ENCODE results near the gene HES5. TPM values are rescaled to one million over a fixed set of nuclear protein-coding genes. Genes with fewer than 3 reads are reported as not detected.

HES5 gene
- polyA plus RNA-seq, 2 of the 4 experiments (the other 2 are of a cell fraction): not detected

DNA sequence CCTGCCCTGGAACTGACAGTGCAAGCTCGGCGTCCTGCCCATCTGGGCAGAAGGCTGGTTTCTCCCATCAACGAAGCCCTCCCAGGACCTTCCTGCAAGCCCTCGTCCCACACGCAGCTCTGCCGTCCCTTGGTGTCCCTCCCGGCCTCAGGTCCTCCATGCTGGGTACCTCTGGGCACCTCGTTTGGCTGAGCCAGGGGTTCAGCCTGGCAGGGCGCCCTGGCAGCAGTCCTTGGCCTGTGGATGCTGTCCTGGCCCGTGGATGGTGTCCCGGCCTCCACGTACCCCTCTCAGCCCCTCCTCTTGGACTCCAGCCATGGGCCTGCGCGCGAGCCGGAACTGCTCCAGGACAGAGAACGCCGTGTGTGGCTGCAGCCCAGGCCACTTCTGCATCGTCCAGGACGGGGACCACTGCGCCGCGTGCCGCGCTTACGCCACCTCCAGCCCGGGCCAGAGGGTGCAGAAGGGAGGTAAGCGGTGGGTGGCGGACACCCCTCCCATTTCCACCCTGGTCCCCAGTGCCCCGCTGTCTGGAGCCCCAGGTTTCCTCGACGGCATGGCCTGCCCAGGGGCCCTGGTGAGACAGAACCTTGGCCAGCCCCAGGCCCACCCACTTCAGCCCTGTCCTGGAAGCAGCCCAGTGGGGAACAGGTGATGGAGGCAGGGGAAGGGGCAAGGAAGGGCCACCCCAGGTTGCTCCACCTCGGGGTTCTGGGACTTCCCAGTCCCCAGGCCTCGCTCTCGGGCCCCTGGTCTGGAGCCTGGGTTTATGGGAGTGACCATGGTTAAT is 29.6 kb upstream of the HES5 start (continued):
- TF ChIP-seq FOSB (CRISPR knock-in tag; IDR thresholded peaks at IDR 0.05) (no peak), ZNF302 (CRISPR knock-in tag; IDR thresholded peaks at IDR 0.05) (no peak), MYC (IDR thresholded peaks at IDR 0.05; ENCODE audit: borderline replicate concordance, low read length) (no peak), ZFP36 (IDR thresholded peaks at IDR 0.05; ENCODE audit: borderline replicate concordance, partially characterized antibody) (no peak), HDAC2 (IDR thresholded peaks at IDR 0.05) (no peak), CHD4 (IDR thresholded peaks at IDR 0.05; ENCODE audit: borderline replicate concordance) (no peak)
- TF ChIP-seq, protein P1, sequence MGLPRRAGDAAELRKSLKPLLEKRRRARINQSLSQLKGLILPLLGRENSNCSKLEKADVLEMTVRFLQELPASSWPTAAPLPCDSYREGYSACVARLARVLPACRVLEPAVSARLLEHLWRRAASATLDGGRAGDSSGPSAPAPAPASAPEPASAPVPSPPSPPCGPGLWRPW (IDR thresholded peaks at IDR 0.05): no peak

DNA sequence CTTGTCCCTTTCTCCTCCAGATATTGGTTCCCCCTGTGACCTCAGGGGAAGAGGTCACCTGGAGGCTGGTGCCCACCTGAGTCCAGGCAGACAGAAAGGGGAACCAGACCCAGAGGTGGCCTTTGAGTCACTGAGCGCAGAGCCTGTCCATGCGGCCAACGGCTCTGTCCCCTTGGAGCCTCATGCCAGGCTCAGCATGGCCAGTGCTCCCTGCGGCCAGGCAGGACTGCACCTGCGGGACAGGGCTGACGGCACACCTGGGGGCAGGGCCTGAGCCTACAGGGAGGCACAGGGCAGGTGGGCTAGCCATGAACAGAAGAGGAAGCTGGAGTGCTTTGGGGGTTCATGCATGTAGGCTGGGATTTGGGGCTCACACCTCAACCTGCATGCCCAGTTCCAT is 28.8 kb upstream of the HES5 start:
- POLR2A ChIA-PET: no interaction called here
- whole genome bisulfite sequencing (ENCODE audit: missing lambda C conversion rate): 76% methylated on average over 3 of the region's 6 CpGs
- Histone ChIP-seq H3K4me1 (peaks cover 6% of the 10 kb centered on the region; the same call in 1 of the 3 replicates), H3K9me3 (no peaks in the 10 kb centered on the region), H3K4me2 (no peak overlapping the region), H3K4me3 (no peak overlapping the region), H3K27ac (no peak overlapping the region)
- CTCF ChIA-PET: interaction anchor here (1.1 to 2.6 kb wide), 2 partner anchors 11 to 25 kb away, joined by 3 to 10 read pairs; no protein-coding TSS in a partner anchor
- DNase-seq (ENCODE audit: low read depth in 1 of 2, low spot score in 1 of 2): no peak
- no peak for FAIRE-seq
- no peak for ATAC-seq
- no peak for TF ChIP-seq RAD21 (conservative IDR thresholded peaks at IDR 0.05 in 1 of 2, IDR thresholded peaks at IDR 0.05 in 1 of 2)
- TF ChIP-seq RCOR1 (IDR thresholded peaks at IDR 0.05; ENCODE audit: low read depth, low read length): no peak

DNA sequence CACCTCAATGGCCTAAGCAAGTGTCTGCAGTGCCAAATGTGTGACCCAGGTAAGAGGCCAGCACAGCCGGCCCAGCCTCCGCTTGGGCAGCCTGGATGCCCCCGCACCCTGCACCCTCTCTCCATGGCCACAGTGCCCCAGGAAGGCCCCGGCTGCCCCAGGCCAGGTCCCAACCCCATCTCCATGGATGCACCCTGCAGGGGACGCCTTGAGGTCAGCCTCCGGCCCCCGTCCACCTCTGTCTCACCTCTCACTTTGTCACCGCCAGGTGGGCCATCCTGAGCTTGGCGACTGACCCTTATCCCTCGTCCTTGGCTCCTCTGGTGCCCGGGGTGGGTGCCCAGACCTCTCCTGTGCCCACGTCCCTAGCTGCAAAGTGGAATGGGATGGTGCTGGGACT is 28.4 kb upstream of the HES5 start:
- FAIRE-seq (no peak), ATAC-seq (no peak), DNase-seq (ENCODE audit: low read depth in 1 of 2, low spot score in 1 of 2) (no peak)
- no peak overlapping the region for H3K4me3 ChIP-seq
- no peak overlapping the region for H3K27ac ChIP-seq
- POLR2A ChIA-PET: no interaction called here
- WGBS (ENCODE audit: missing lambda C conversion rate): 87% methylated on average over 3 of the region's 12 CpGs
- H3K4me1 ChIP-seq: peaks cover 6% of the 10 kb centered on the region; the same call in 1 of the 3 replicates
- H3K9me3 ChIP-seq: no peaks in the 10 kb centered on the region
- TF ChIP-seq EP300 (IDR thresholded peaks at IDR 0.05) (no peak), SMC3 (IDR thresholded peaks at IDR 0.05) (no peak), FOSL2 (IDR thresholded peaks at IDR 0.05) (no peak), FOSL2 (CRISPR knock-in tag; IDR thresholded peaks at IDR 0.05) (no peak), ESRRA (IDR thresholded peaks at IDR 0.05; ENCODE audit: borderline replicate concordance, low read length) (no peak), KDM5A (IDR thresholded peaks at IDR 0.05) (no peak)
- TF ChIP-seq, protein P2, sequence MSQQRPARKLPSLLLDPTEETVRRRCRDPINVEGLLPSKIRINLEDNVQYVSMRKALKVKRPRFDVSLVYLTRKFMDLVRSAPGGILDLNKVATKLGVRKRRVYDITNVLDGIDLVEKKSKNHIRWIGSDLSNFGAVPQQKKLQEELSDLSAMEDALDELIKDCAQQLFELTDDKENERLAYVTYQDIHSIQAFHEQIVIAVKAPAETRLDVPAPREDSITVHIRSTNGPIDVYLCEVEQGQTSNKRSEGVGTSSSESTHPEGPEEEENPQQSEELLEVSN (IDR thresholded peaks at IDR 0.05; ENCODE audit: borderline replicate concordance, low read depth): no peak
- TF ChIP-seq, protein P3, sequence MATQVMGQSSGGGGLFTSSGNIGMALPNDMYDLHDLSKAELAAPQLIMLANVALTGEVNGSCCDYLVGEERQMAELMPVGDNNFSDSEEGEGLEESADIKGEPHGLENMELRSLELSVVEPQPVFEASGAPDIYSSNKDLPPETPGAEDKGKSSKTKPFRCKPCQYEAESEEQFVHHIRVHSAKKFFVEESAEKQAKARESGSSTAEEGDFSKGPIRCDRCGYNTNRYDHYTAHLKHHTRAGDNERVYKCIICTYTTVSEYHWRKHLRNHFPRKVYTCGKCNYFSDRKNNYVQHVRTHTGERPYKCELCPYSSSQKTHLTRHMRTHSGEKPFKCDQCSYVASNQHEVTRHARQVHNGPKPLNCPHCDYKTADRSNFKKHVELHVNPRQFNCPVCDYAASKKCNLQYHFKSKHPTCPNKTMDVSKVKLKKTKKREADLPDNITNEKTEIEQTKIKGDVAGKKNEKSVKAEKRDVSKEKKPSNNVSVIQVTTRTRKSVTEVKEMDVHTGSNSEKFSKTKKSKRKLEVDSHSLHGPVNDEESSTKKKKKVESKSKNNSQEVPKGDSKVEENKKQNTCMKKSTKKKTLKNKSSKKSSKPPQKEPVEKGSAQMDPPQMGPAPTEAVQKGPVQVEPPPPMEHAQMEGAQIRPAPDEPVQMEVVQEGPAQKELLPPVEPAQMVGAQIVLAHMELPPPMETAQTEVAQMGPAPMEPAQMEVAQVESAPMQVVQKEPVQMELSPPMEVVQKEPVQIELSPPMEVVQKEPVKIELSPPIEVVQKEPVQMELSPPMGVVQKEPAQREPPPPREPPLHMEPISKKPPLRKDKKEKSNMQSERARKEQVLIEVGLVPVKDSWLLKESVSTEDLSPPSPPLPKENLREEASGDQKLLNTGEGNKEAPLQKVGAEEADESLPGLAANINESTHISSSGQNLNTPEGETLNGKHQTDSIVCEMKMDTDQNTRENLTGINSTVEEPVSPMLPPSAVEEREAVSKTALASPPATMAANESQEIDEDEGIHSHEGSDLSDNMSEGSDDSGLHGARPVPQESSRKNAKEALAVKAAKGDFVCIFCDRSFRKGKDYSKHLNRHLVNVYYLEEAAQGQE (IDR thresholded peaks at IDR 0.05): no peak
- CTCF ChIA-PET: interaction anchor here (1.1 to 2.6 kb wide), 2 partner anchors 11 to 26 kb away, joined by 3 to 10 read pairs; no protein-coding TSS in a partner anchor
- no peak overlapping the region for H3K4me2 ChIP-seq
